Kidney capillary endothelial cell (primary cell): ENCODE measurements around the gene DPP6.
"Not testable (repeated sequence)": the region's sequence is repeated elsewhere in the genome, so short reads cannot be mapped to it uniquely, and the experiment has no call there.

Experiments used
- DNase-seq: peaks from one replicate; pipeline ENCODE4 v3.0.0-alpha.2; 2018; ENCODE audit warnings: low spot score

The DPP6 gene

GRCh38 chr7:154931906-154932305 lies 879.7 kb downstream of the DPP6 start:
- DNase-seq, result no peak

GRCh38 chr7:154934353-154934952 lies 882.3 kb downstream of the DPP6 start:
- not testable (repeated sequence) for DNase-seq

- no peak for DNase-seq
Measured at GRCh38 chr7:154937837-154938236, 885.6 kb downstream of the DPP6 start.

GRCh38 chr7:154942691-154943090 lies 890.5 kb downstream of the DPP6 start:
- no peak for DNase-seq
